T1000 (cell line): ENCODE data around the gene RAC3.

ENCODE experiments used
- DNase-seq: peaks from one replicate; lab custom pipeline; 2025; ENCODE audit warnings: mixed read lengths; lab: John Stamatoyannopoulos, UW

The RAC3 gene

GRCh38 chr17:82031303-82031884 lies at the start of gene RAC3:
TSS of gene RAC3 (plus strand) at chr17:82031678. CDS start at chr17:82031762, 84 bp downstream.
- DNase-seq = no peak

- no peak for DNase-seq
Observed at GRCh38 chr17:81983011-81983638, 48.4 kb upstream of the RAC3 start.

- no peak for DNase-seq
Observed at GRCh38 chr17:81983639-81984373, 47.7 kb upstream of the RAC3 start.

DNA sequence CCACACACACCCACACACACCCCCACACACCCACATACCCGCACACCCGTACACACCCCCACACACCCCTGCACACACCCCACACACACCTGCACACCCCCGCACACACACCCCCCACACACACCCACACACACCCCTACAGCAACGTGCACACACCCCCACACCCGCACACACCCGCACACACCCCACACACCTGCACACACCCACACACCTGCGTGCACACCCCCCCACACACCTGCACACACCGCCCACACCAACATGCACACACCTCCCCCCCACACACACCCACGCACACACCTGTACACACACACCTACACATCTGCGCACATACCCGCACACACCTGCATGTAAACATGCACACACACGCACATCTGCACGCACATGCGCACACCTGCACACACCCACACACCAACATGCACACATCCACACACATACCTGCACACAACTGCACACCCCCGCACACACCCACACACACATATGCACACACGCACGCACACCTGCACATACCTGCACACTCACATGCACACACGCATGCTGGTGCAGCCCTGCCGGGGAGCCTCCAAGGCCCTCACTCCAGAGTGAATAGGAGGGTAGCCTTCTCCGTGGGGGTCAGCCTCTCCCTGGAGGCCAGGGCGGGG lies 46.6 kb upstream of the RAC3 start:
- no peak for DNase-seq

GRCh38 chr17:81986606-81987005 lies 44.9 kb upstream of the RAC3 start:
- no peak for DNase-seq

- no peak for DNase-seq
Observed at GRCh38 chr17:81987161-81987770, 44.2 kb upstream of the RAC3 start.

GRCh38 chr17:81990836-81991683 lies 40.4 kb upstream of the RAC3 start:
- no peak for DNase-seq

DNA sequence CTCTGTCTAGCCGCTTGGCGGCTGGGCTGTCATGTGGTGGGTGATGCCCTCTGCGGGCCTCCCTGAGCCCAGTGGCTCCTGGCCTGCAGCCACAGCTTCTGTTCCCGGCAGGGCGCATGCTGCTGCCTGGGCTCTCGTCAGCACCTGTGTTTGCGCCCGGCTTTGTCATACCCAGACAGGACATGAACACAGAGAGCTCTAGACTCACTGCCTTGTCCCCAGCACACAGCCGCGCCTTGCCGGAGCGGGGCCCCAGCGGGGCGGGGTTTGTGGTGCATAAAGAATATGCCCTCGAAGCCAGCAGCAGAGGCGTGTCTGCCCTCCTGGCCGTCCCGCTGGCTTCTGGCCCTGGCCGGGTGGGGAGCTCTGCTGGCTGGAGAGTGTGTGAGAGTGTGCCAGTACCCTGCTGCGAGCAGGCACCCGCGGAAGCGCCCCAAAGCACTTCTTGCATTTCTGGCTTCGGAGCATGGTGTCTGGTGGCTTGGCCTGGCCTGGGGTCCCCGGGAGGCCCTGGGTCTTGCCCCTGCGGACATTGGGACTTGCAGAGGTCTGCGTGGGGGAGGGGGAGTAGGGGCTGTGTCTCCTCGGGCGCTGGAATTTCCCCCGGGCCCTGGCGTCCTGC lies 39.7 kb upstream of the RAC3 start:
- no peak for DNase-seq

DNA sequence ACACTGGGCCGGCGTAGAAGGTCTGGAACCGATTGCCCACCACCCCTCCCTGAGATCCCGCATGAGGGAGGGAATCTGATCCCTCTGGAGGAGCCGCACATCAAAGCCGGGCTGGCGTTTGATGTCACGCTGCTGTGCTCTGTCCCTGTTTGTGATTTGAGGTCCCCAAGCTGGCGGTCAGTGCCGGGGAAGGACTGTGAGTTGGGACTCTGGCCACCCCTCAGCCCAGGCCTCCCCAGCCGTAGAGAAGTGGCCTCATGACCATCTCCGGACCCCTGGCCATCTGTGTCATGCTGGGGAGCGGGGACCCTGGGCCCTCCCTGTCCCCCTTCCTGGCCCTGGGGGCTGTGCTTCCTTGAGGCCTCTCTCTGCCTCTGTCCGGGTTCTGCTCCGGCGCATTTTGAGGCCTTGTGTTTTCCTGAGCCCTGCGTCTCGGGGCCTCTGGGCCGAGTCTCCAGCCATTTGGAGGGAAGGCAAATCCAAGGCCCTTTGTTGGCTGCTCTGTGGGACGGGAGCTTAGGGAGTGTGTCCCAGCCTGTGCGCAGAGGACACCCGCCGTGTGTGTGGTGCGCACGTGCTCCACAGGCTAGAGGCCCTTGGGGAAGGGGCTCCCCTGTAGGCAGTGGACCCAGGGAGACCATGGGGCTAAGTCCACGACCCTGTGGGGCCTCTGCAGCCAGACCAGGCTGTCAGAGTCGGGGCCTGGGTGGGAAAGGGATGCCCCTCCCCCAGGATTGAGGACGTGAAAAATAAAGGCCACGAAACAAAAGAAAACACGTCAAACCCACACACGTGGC lies 39.0 kb upstream of the RAC3 start:
- DNase-seq = no peak

DNA sequence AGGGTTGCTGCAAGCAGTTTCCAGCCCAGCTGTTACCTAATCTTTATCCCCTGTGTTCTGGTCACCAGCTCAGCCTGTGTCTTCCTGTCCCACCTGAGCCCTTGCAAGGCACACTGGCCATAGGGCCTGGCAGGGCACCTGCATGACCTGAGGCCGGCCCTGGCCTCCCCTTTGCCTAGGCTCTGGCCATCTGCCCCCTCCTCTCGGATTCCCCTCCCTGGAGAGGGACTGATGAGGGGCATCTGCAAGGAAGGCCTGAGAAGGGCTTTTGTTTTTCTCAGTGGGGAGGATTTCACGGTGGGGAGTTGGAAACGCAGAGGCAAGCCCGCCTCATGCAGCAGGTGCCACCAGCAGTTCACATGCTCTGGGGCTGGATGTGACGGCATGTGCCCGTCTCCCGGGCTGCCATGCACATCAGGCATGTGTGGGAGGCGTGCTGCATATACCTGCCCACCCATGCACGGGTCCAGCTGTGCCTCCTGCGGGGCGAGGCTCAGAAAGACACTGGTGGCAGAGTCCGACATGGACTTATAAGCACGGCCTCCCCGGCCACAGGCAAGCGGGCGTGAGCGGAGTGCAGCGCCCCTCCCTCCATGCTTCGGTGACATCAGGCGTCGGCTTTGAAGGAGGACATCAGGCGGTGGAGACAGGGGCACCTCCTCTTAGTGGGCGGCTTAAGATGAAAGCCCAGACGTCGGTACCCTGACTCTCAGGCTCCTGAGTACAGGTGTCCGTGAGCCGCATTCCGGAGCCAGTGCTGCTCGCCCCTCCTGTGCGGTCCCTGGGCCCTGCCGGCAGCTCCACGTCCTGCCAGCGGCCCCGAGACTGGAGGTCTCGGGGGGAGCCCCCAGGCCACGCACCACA lies 37.5 kb upstream of the RAC3 start:
- no peak for DNase-seq

DNA sequence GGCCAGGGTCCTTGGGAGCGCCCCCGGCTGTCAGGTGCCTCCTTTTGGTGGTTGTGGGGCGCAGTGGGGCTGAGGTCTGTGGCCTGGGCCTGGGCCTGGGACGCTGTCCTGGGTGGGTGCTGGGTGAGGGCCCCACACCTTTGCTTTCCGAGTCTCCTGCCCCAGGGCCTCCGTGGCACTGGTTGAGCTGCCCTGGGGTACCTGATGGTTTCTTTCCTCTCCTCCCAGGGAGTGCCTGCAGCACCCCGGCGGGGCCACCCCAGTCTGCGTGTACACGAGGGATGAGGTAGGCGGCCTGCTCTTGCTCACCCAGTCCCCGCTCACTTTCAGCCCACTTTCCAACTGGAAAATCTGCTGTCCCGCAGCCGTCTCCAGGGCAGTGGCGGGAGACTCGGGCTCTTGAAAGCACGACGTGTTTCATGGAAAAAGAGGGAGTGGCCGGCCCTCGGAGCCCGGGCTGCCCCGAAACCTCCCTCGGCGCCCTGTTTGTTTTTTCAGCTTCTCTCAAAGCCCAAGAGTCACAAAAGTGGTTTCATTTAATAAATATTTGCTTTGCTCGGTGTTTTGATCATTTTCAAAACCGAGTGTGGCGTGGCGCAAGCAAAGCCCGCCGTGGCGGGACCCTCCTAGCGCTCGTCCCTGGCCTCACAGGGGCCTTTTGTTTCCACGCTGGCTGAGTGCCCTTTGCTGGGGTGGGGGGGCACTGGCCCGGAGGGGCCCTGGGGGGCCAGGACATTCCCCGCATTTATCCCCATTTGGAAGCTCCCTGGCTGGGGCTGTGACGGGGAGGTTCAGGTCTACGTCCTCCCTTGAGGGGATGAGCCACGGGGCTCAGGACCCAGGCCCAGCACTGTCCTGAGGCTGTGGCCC lies 36.6 kb upstream of the RAC3 start:
- no peak for DNase-seq

- no peak for DNase-seq
Observed at GRCh38 chr17:81995463-81996231, 35.8 kb upstream of the RAC3 start.

GRCh38 chr17:81996232-81996756 lies 35.2 kb upstream of the RAC3 start:
- DNase-seq = no peak

DNA sequence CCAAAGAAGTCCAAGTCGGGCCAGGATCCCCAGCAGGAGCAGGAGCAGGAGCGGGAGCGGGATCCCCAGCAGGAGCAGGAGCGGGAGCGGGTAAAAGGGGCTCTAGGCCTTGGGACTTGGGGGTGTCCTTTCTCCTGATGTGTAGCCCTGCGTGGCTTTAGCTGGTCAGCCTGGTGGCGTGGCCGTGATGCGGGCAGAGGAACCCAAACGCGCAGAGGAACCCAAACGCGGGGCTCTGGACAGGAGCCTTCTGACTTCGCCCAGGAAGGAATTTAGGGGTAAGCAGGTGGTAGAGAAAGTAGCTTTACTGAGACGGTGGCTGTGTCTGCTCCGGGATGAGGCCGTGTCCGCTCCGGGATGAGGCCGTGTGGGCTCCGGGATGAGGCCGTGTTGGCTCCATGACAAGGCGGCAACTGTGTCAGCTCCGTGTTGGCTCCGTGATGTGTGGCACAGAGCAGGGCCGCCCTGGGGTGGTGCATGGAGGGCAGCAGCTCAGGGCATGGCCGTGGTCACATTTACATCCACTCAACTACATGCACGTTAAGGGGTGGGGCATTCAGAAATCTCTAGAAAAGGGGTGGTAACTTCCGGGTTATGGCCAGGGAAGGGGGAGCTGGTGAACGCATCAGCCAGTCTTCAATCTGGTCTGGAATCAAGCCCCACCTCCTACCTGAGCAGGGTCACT lies 34.6 kb upstream of the RAC3 start:
- DNase-seq = no peak

DNA sequence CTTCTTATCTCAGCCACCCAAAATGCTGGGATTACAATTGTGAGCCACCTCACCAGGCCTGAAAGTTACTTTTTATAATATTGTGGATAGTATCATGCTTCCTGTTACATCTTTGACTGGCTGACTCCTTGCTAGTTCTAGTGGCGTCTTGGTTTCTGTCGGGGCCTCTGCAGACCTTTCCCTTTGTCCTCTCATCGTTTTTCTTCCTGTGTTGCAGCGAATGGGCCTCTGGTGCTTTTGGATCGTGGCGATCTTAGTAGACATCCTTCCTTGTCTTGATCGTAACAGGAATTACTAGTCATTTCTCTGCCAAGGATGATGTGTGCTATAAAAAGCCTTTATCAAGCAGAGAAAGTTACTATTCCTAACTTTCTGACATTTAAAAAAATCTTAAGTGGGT lies 33.3 kb upstream of the RAC3 start:
- no peak for DNase-seq

- DNase-seq = no peak
Observed at GRCh38 chr17:81998691-81999438, 32.6 kb upstream of the RAC3 start.
